ENCODE data around the gene CNIH3.

Gene CNIH3

GRCh38 chr1:224757508-224757907 lies 141.4 kb downstream of the CNIH3 start:
- TF ChIP-seq RAD21 (IDR thresholded peaks at IDR 0.05; ENCODE audit: low read depth), result no peak
- TF ChIP-seq EGR1 (IDR thresholded peaks at IDR 0.05), result no peak
- TF ChIP-seq EP300 (IDR thresholded peaks at IDR 0.05; ENCODE audit: borderline replicate concordance), result no peak
- no peak for TF ChIP-seq MAX (IDR thresholded peaks at IDR 0.05)
- TF ChIP-seq YY1 (IDR thresholded peaks at IDR 0.05; ENCODE audit: low read depth), result no peak
- no peak for TF ChIP-seq REST (IDR thresholded peaks at IDR 0.05; ENCODE audit: low read depth)
- no peak for TF ChIP-seq TEAD4 (IDR thresholded peaks at IDR 0.05)
- TF ChIP-seq NFIC (IDR thresholded peaks at IDR 0.05), result no peak
- TF ChIP-seq TAF1 (IDR thresholded peaks at IDR 0.05; ENCODE audit: low read depth), result no peak
- no peak for TF ChIP-seq CEBPB (IDR thresholded peaks at IDR 0.05)
- no peak for TF ChIP-seq FOXM1 (IDR thresholded peaks at IDR 0.05; ENCODE audit: borderline replicate concordance, low read depth)
- no peak for TF ChIP-seq USF1 (IDR thresholded peaks at IDR 0.05)
- TF ChIP-seq ZBTB7A (IDR thresholded peaks at IDR 0.05; ENCODE audit: low read depth), result no peak
- no peak for TF ChIP-seq TCF12 (IDR thresholded peaks at IDR 0.05; ENCODE audit: low read depth)
- TF ChIP-seq CREB1 (IDR thresholded peaks at IDR 0.05; ENCODE audit: low read depth), result no peak

GRCh38 chr1:224759135-224759534 lies 143.0 kb downstream of the CNIH3 start:
- no peak for TF ChIP-seq YY1 (IDR thresholded peaks at IDR 0.05; ENCODE audit: low read depth)
- TF ChIP-seq EGR1 (IDR thresholded peaks at IDR 0.05), result no peak
- TF ChIP-seq ZBTB7A (IDR thresholded peaks at IDR 0.05; ENCODE audit: low read depth), result no peak
- TF ChIP-seq CREB1 (IDR thresholded peaks at IDR 0.05; ENCODE audit: low read depth), result no peak
- TF ChIP-seq USF1 (IDR thresholded peaks at IDR 0.05), result no peak
- TF ChIP-seq MAX (IDR thresholded peaks at IDR 0.05), result no peak
- TF ChIP-seq EP300 (IDR thresholded peaks at IDR 0.05; ENCODE audit: borderline replicate concordance), result no peak
- TF ChIP-seq FOXM1 (IDR thresholded peaks at IDR 0.05; ENCODE audit: borderline replicate concordance, low read depth), result no peak
- no peak for TF ChIP-seq RAD21 (IDR thresholded peaks at IDR 0.05; ENCODE audit: low read depth)
- no peak for TF ChIP-seq TCF12 (IDR thresholded peaks at IDR 0.05; ENCODE audit: low read depth)
- TF ChIP-seq TEAD4 (IDR thresholded peaks at IDR 0.05), result no peak
- no peak for TF ChIP-seq REST (IDR thresholded peaks at IDR 0.05; ENCODE audit: low read depth)
- TF ChIP-seq CEBPB (IDR thresholded peaks at IDR 0.05), result no peak
- TF ChIP-seq TAF1 (IDR thresholded peaks at IDR 0.05; ENCODE audit: low read depth), result no peak
- TF ChIP-seq NFIC (IDR thresholded peaks at IDR 0.05), result no peak

GRCh38 chr1:224759681-224760091 lies 143.6 kb downstream of the CNIH3 start:
- TF ChIP-seq CREB1 (IDR thresholded peaks at IDR 0.05; ENCODE audit: low read depth) (no peak), TCF12 (IDR thresholded peaks at IDR 0.05; ENCODE audit: low read depth) (no peak), EP300 (IDR thresholded peaks at IDR 0.05; ENCODE audit: borderline replicate concordance) (no peak), TEAD4 (IDR thresholded peaks at IDR 0.05) (no peak), FOXM1 (IDR thresholded peaks at IDR 0.05; ENCODE audit: borderline replicate concordance, low read depth) (no peak), USF1 (IDR thresholded peaks at IDR 0.05) (no peak), ZBTB7A (IDR thresholded peaks at IDR 0.05; ENCODE audit: low read depth) (no peak), YY1 (IDR thresholded peaks at IDR 0.05; ENCODE audit: low read depth) (no peak), REST (IDR thresholded peaks at IDR 0.05; ENCODE audit: low read depth) (no peak), NFIC (IDR thresholded peaks at IDR 0.05) (no peak), EGR1 (IDR thresholded peaks at IDR 0.05) (no peak), MAX (IDR thresholded peaks at IDR 0.05) (no peak), RAD21 (IDR thresholded peaks at IDR 0.05; ENCODE audit: low read depth) (no peak), TAF1 (IDR thresholded peaks at IDR 0.05; ENCODE audit: low read depth) (no peak), CEBPB (IDR thresholded peaks at IDR 0.05) (no peak)
